ENCODE results near the gene DGKG.

DGKG gene

GRCh38 chr3:186284349-186284652, 77.7 kb downstream of the DGKG start:
- no peak for DNase-seq (ENCODE audit: low read depth)
- H3K4me3 ChIP-seq (replicated peaks; ENCODE audit: low read depth, low read length), result no peak overlapping the region
- TF ChIP-seq CTCF (IDR thresholded peaks at IDR 0.05; ENCODE audit: low read length, missing control alignments), result no peak

GRCh38 chr3:186283651-186284348, 78.2 kb downstream of the DGKG start:
- peak; percentile 25 for DNase-seq (ENCODE audit: low read depth)
- TF ChIP-seq CTCF (IDR thresholded peaks at IDR 0.05; ENCODE audit: low read length, missing control alignments), result no peak
- no peak overlapping the region for H3K4me3 ChIP-seq (replicated peaks; ENCODE audit: low read depth, low read length)

GRCh38 chr3:186283096-186283495, 78.9 kb downstream of the DGKG start:
- H3K4me3 ChIP-seq (replicated peaks; ENCODE audit: low read depth, low read length), result no peak overlapping the region
- no peak for DNase-seq (ENCODE audit: low read depth)
- no peak for TF ChIP-seq CTCF (IDR thresholded peaks at IDR 0.05; ENCODE audit: low read length, missing control alignments)

GRCh38 chr3:186281176-186281575, 80.9 kb downstream of the DGKG start:
- no peak for TF ChIP-seq CTCF (IDR thresholded peaks at IDR 0.05; ENCODE audit: low read length, missing control alignments)
- H3K4me3 ChIP-seq (replicated peaks; ENCODE audit: low read depth, low read length), result no peak overlapping the region
- peak; percentile 60 for DNase-seq (ENCODE audit: low read depth)

- no peak for DNase-seq (ENCODE audit: low read depth)
- H3K4me3 ChIP-seq (replicated peaks; ENCODE audit: low read depth, low read length), result no peak overlapping the region
- no peak for TF ChIP-seq CTCF (IDR thresholded peaks at IDR 0.05; ENCODE audit: low read length, missing control alignments)
These were observed 81.3 kb downstream of the DGKG start for GRCh38 chr3:186280737-186281136.

GRCh38 chr3:186277268-186277909, 84.6 kb downstream of the DGKG start:
- TF ChIP-seq CTCF (IDR thresholded peaks at IDR 0.05; ENCODE audit: low read length, missing control alignments), result peak; percentile 62
- no peak overlapping the region for H3K4me3 ChIP-seq (replicated peaks; ENCODE audit: low read depth, low read length)
- peak; percentile 79 for DNase-seq (ENCODE audit: low read depth)

- H3K4me3 ChIP-seq (replicated peaks; ENCODE audit: low read depth, low read length), result no peak overlapping the region
- DNase-seq (ENCODE audit: low read depth), result no peak
- TF ChIP-seq CTCF (IDR thresholded peaks at IDR 0.05; ENCODE audit: low read length, missing control alignments), result no peak
These were observed 86.6 kb downstream of the DGKG start for GRCh38 chr3:186275436-186275835.

Data from fibroblast of pulmonary artery (primary cell).